GM23248 (cell line): ENCODE measurements around the gene ROCK2. TPM values are rescaled to one million over a fixed set of nuclear protein-coding genes. Genes with fewer than 3 reads are reported as not detected.

Source experiments
- DNase-seq: peaks from one replicate; pipeline ENCODE4 v3.0.0-alpha.2; 2015
- H2AFZ ChIP-seq: fragments of 200-600 bp; sonication (generic); 2 replicates; pipeline ENCODE4 v1.6.1; 2016; ENCODE audit warnings: antibody characterized with exemption
- H3F3A ChIP-seq: fragments of 200-600 bp; sonication (generic); 2 replicates; pipeline ENCODE4 v1.6.1; 2016; ENCODE audit warnings: mild to moderate bottlenecking, antibody characterized with exemption, mixed run types; ENCODE audit not compliant: insufficient read depth
- H3K27ac ChIP-seq: fragments of 200-600 bp; sonication (generic); 2 replicates; pipeline ENCODE4 v1.5.1; 2016; ENCODE audit warnings: mild to moderate bottlenecking
- H3K27me3 ChIP-seq: fragments of 200-600 bp; sonication (generic); replicated peaks from 2 replicates; pipeline ENCODE4 v1.6.1; 2016; ENCODE audit warnings: mild to moderate bottlenecking; ENCODE audit not compliant: insufficient read depth
- H3K36me3 ChIP-seq: fragments of 200-600 bp; sonication (generic); 2 replicates; pipeline ENCODE4 v1.6.1; 2016; ENCODE audit warnings: low read depth, mild to moderate bottlenecking
- H3K4me1 ChIP-seq: fragments of 200-600 bp; sonication (generic); 2 replicates; pipeline ENCODE4 v1.6.1; 2016; ENCODE audit warnings: mild to moderate bottlenecking; ENCODE audit not compliant: insufficient read depth
- H3K4me2 ChIP-seq: fragments of 200-600 bp; sonication (generic); one replicate; pipeline ENCODE4 v1.6.1; 2016; ENCODE audit warnings: mild to moderate bottlenecking; ENCODE audit not compliant: unreplicated experiment
- H3K4me3 ChIP-seq: fragments of 200-600 bp; sonication (generic); 2 replicates; pipeline ENCODE4 v1.5.1; 2016; ENCODE audit warnings: mild to moderate bottlenecking
- H3K79me2 ChIP-seq: fragments of 200-600 bp; sonication (generic); 2 replicates; pipeline ENCODE4 v1.6.1; 2016; ENCODE audit warnings: mild to moderate bottlenecking; ENCODE audit not compliant: insufficient read depth
- H3K9ac ChIP-seq: fragments of 200-600 bp; sonication (generic); 2 replicates; pipeline ENCODE4 v1.6.1; 2016; ENCODE audit warnings: mild to moderate bottlenecking
- H3K9me2 ChIP-seq: fragments of 200-600 bp; sonication (generic); 2 replicates; pipeline ENCODE4 v1.6.1; 2016; ENCODE audit warnings: mixed run types, mild to moderate bottlenecking, moderate library complexity; ENCODE audit not compliant: insufficient read depth
- H3K9me3 ChIP-seq: fragments of 200-600 bp; sonication (generic); one replicate; pipeline ENCODE4 v1.6.1; 2017; ENCODE audit warnings: low read depth
- H4K20me1 ChIP-seq: fragments of 200-600 bp; sonication (generic); 2 replicates; pipeline ENCODE4 v1.6.0; 2016; ENCODE audit not compliant: insufficient read depth
- EZH2 ChIP-seq: fragments of 200-600 bp; sonication (generic); IDR thresholded peaks from 2 replicates; pipeline ENCODE4 v1.6.1; 2018; ENCODE audit warnings: antibody characterized with exemption, mild to moderate bottlenecking; ENCODE audit not compliant: insufficient read depth, poor library complexity, severe bottlenecking
- EZH2phosphoT487 ChIP-seq: fragments of 200-600 bp; sonication (generic); IDR thresholded peaks from 2 replicates; pipeline ENCODE4 v1.6.1; 2018; ENCODE audit warnings: antibody characterized with exemption, moderate library complexity, mild to moderate bottlenecking, low read depth; ENCODE audit not compliant: insufficient read depth
- WGBS, 2 experiments: methylation state at CpG; one replicate each; pipeline ENCODE4 v1.1.6; 2015 to 2017; ENCODE audit warnings: low lambda C conversion rate in 2 of 2, low coverage in 1 of 2; ENCODE audit errors: missing lambda C conversion rate in 2 of 2; 5-methylcytosine and 5-hydroxymethylcytosine counted together
- in situ Hi-C: fragments of 300-500 bp; cut with MboI; formaldehyde crosslinking; loops from 2 replicates; pipeline ENCODE4 v1.15.0; 2020
- polyA plus RNA-seq: library from polyadenylated mRNA; unstranded; fragments of >200 nt; fragmentation: Nextera tagmentation; extraction: Ambion mirVana; gene quantifications from 2 replicates; pipeline ENCODE4 v1.2.1, GENCODE V29; 2016
- total RNA-seq: library from RNA; depleted of rRNA; stranded (reverse); fragments of >200 nt; shearing (Covaris generic); gene quantifications from 2 replicates; pipeline ENCODE4 v1.2.3, GENCODE V29; 2014

ROCK2 gene
- total and polyA plus RNA-seq, 2 experiments from 2014 or later, result 19.9 to 38.3 TPM

GRCh38 chr2:11146076-11146475, 198.4 kb downstream of the ROCK2 start:
- H3K9ac ChIP-seq, result no peak overlapping the region
- no peaks in the 10 kb centered on the region for H3K79me2 ChIP-seq
- no peak overlapping the region for H3K4me3 ChIP-seq
- no peaks in the 10 kb centered on the region for H3K9me2 ChIP-seq
- no peaks in the 10 kb centered on the region for H3K36me3 ChIP-seq
- H3K4me2 ChIP-seq, result no peak overlapping the region
- peaks cover 18% of the 10 kb centered on the region; the same call in 1 of the 2 replicates for H3K27me3 ChIP-seq
- H2AFZ ChIP-seq, result no peak overlapping the region
- no peaks in the 10 kb centered on the region for H3K4me1 ChIP-seq
- H3K27ac ChIP-seq, result no peak overlapping the region
- H3K9me3 ChIP-seq, result no peaks in the 10 kb centered on the region
- no peaks in the 10 kb centered on the region for H4K20me1 ChIP-seq
- WGBS, 2 experiments, result 70 to 75% methylated on average over 3 of the region's 3 CpGs
- DNase-seq, result no peak
- in situ Hi-C loops, result no loop called here
- TF ChIP-seq EZH2 (no peak), EZH2phosphoT487 (no peak)
- no peaks in the 10 kb centered on the region for H3F3A ChIP-seq

GRCh38 chr2:11145350-11145749, 199.1 kb downstream of the ROCK2 start:
- no peaks in the 10 kb centered on the region for H4K20me1 ChIP-seq
- TF ChIP-seq EZH2 (no peak), EZH2phosphoT487 (no peak)
- no peak for DNase-seq
- 69 to 85% methylated on average over 1 of the region's 1 CpG for WGBS, 2 experiments
- H3K4me3 ChIP-seq, result no peak overlapping the region
- H3K9me3 ChIP-seq, result no peaks in the 10 kb centered on the region
- no peaks in the 10 kb centered on the region for H3K79me2 ChIP-seq
- peaks cover 18% of the 10 kb centered on the region; the same call in 1 of the 2 replicates for H3K27me3 ChIP-seq
- in situ Hi-C loops, result no loop called here
- H3F3A ChIP-seq, result peaks cover 7% of the 10 kb centered on the region; the same call in 1 of the 2 replicates
- H3K9me2 ChIP-seq, result no peaks in the 10 kb centered on the region
- H3K36me3 ChIP-seq, result no peaks in the 10 kb centered on the region
- H3K4me2 ChIP-seq, result no peak overlapping the region
- H3K4me1 ChIP-seq, result no peaks in the 10 kb centered on the region
- no peak overlapping the region for H2AFZ ChIP-seq
- H3K27ac ChIP-seq, result no peak overlapping the region
- H3K9ac ChIP-seq, result no peak overlapping the region

GRCh38 chr2:11144738-11145079, 199.7 kb downstream of the ROCK2 start:
- Histone ChIP-seq H3K9me2 (no peaks in the 10 kb centered on the region), H3K27me3 (peaks cover 18% of the 10 kb centered on the region; the same call in 1 of the 2 replicates), H3K27ac (no peak overlapping the region), H3K9me3 (no peaks in the 10 kb centered on the region), H3K79me2 (no peaks in the 10 kb centered on the region), H3K4me1 (no peaks in the 10 kb centered on the region), H3K9ac (no peak overlapping the region), H3K36me3 (no peaks in the 10 kb centered on the region), H3F3A (peaks cover 9% of the 10 kb centered on the region; the same call in 1 of the 2 replicates), H4K20me1 (no peaks in the 10 kb centered on the region), H2AFZ (no peak overlapping the region), H3K4me2 (no peak overlapping the region), H3K4me3 (no peak overlapping the region)
- no peak for DNase-seq
- WGBS, 2 experiments, result 79 to 82% methylated on average over 6 of the region's 6 CpGs
- no peak for TF ChIP-seq EZH2
- in situ Hi-C loops, result no loop called here

GRCh38 chr2:11144077-11144737, 200.2 kb downstream of the ROCK2 start:
- no peaks in the 10 kb centered on the region for H3K9me2 ChIP-seq
- in situ Hi-C loops, result no loop called here
- no peak overlapping the region for H3K27ac ChIP-seq
- no peak overlapping the region for H3K9ac ChIP-seq
- H3K36me3 ChIP-seq, result no peaks in the 10 kb centered on the region
- WGBS, 2 experiments, result 81 to 86% methylated on average over 7 of the region's 7 CpGs
- no peak overlapping the region for H3K4me2 ChIP-seq
- H3F3A ChIP-seq, result peaks cover 9% of the 10 kb centered on the region; the same call in 1 of the 2 replicates
- H3K4me3 ChIP-seq, result no peak overlapping the region
- no peaks in the 10 kb centered on the region for H3K9me3 ChIP-seq
- H4K20me1 ChIP-seq, result no peaks in the 10 kb centered on the region
- H3K79me2 ChIP-seq, result no peaks in the 10 kb centered on the region
- TF ChIP-seq EZH2 (no peak), EZH2phosphoT487 (no peak)
- no peaks in the 10 kb centered on the region for H3K4me1 ChIP-seq
- DNase-seq, result no peak
- H3K27me3 ChIP-seq, result peaks cover 18% of the 10 kb centered on the region; the same call in 1 of the 2 replicates
- H2AFZ ChIP-seq, result no peak overlapping the region
